Rectal smooth muscle tissue (tissue), 1 donor: ENCODE results near the gene PLEKHH2.
"Not testable (repeated sequence)": the region's sequence is repeated elsewhere in the genome, so short reads cannot be mapped to it uniquely, and the experiment has no call there.

Source experiments
- H3K27ac ChIP-seq: one replicate; pipeline ENCODE4 v1.7.0; 2013; ENCODE audit warnings: low read depth, low read length, inconsistent platforms
- H3K27me3 ChIP-seq: one replicate; pipeline ENCODE4 v1.7.0; 2013; ENCODE audit warnings: low read length; ENCODE audit not compliant: control insufficient read depth, insufficient read depth
- H3K36me3 ChIP-seq: one replicate; pipeline ENCODE4 v1.7.0; 2013; ENCODE audit warnings: low read length; ENCODE audit not compliant: control insufficient read depth, insufficient read depth
- H3K4me1 ChIP-seq: one replicate; pipeline ENCODE4 v1.7.0; 2013; ENCODE audit warnings: low read length; ENCODE audit not compliant: control insufficient read depth, insufficient read depth
- H3K4me3 ChIP-seq: one replicate; pipeline ENCODE4 v1.7.0; 2013; ENCODE audit warnings: low read length
- H3K9ac ChIP-seq: one replicate; pipeline ENCODE4 v1.7.0; 2013; ENCODE audit warnings: low read length

The PLEKHH2 gene

GRCh38 chr2:43707255-43708015, 70.4 kb downstream of the PLEKHH2 start:
- peak overlapping the region; percentile 34 for H3K27ac ChIP-seq
- peaks cover 6% of the 10 kb centered on the region for H3K4me1 ChIP-seq

GRCh38 chr2:43708178-43708577, 71.1 kb downstream of the PLEKHH2 start:
- no peak overlapping the region for H3K4me3 ChIP-seq
- peaks cover 6% of the 10 kb centered on the region for H3K4me1 ChIP-seq
- H3K27me3 ChIP-seq, result no peaks in the 10 kb centered on the region
- no peak overlapping the region for H3K9ac ChIP-seq
- peak overlapping the region; percentile 34 for H3K27ac ChIP-seq
- H3K36me3 ChIP-seq, result peaks cover 4% of the 10 kb centered on the region

More at GRCh38 chr2:43707255-43708015, 70.4 kb downstream of the PLEKHH2 start:
- H3K9ac ChIP-seq, result no peak overlapping the region
- no peak overlapping the region for H3K4me3 ChIP-seq
- H3K36me3 ChIP-seq, result peaks cover 4% of the 10 kb centered on the region
- no peaks in the 10 kb centered on the region for H3K27me3 ChIP-seq

- H3K4me3 ChIP-seq, result no peak overlapping the region
- no peaks in the 10 kb centered on the region for H3K27me3 ChIP-seq
- H3K9ac ChIP-seq, result no peak overlapping the region
- peaks cover 6% of the 10 kb centered on the region for H3K4me1 ChIP-seq
- no peak overlapping the region for H3K27ac ChIP-seq
- H3K36me3 ChIP-seq, result peaks cover 4% of the 10 kb centered on the region
Measured at GRCh38 chr2:43708891-43709290, 71.8 kb downstream of the PLEKHH2 start.

- peaks cover 6% of the 10 kb centered on the region for H3K4me1 ChIP-seq
- no peak overlapping the region for H3K9ac ChIP-seq
- H3K36me3 ChIP-seq, result peaks cover 5% of the 10 kb centered on the region
- no peak overlapping the region for H3K27ac ChIP-seq
- no peaks in the 10 kb centered on the region for H3K27me3 ChIP-seq
- no peak overlapping the region for H3K4me3 ChIP-seq
Measured at GRCh38 chr2:43710866-43711265, 73.8 kb downstream of the PLEKHH2 start.

- Histone ChIP-seq H3K4me1 (no peaks in the 10 kb centered on the region), H3K9ac (no peak overlapping the region), H3K27me3 (no peaks in the 10 kb centered on the region), H3K27ac (no peak overlapping the region), H3K4me3 (no peak overlapping the region), H3K36me3 (peaks cover 2% of the 10 kb centered on the region)
Measured at GRCh38 chr2:43714164-43714563, 77.1 kb downstream of the PLEKHH2 start.

- Histone ChIP-seq H3K4me3 (no peak overlapping the region), H3K4me1 (no peaks in the 10 kb centered on the region)
Measured at GRCh38 chr2:43715300-43716098, 78.4 kb downstream of the PLEKHH2 start.

GRCh38 chr2:43717322-43717721, 80.3 kb downstream of the PLEKHH2 start:
- Histone ChIP-seq H3K9ac (no peak overlapping the region), H3K27ac (no peak overlapping the region), H3K4me3 (no peak overlapping the region), H3K27me3 (no peaks in the 10 kb centered on the region), H3K36me3 (peaks cover 2% of the 10 kb centered on the region), H3K4me1 (no peaks in the 10 kb centered on the region)

More at GRCh38 chr2:43715300-43716098, 78.4 kb downstream of the PLEKHH2 start:
- no peaks in the 10 kb centered on the region for H3K27me3 ChIP-seq
- H3K36me3 ChIP-seq, result peaks cover 2% of the 10 kb centered on the region
- no peak overlapping the region for H3K27ac ChIP-seq
- H3K9ac ChIP-seq, result no peak overlapping the region

- no peaks in the 10 kb centered on the region for H3K27me3 ChIP-seq
- no peaks in the 10 kb centered on the region for H3K4me1 ChIP-seq
- H3K36me3 ChIP-seq, result peaks cover 2% of the 10 kb centered on the region
- H3K9ac ChIP-seq, result no peak overlapping the region
- no peak overlapping the region for H3K4me3 ChIP-seq
- H3K27ac ChIP-seq, result no peak overlapping the region
Measured at GRCh38 chr2:43718530-43719124, 81.6 kb downstream of the PLEKHH2 start.

- H3K4me3 ChIP-seq, result no peak overlapping the region
- H3K27me3 ChIP-seq, result no peaks in the 10 kb centered on the region
- no peaks in the 10 kb centered on the region for H3K36me3 ChIP-seq
- no peaks in the 10 kb centered on the region for H3K4me1 ChIP-seq
- no peak overlapping the region for H3K9ac ChIP-seq
- no peak overlapping the region for H3K27ac ChIP-seq
Measured at GRCh38 chr2:43724728-43725526, 87.9 kb downstream of the PLEKHH2 start.

GRCh38 chr2:43725711-43726246, 88.7 kb downstream of the PLEKHH2 start:
- Histone ChIP-seq H3K36me3 (no peaks in the 10 kb centered on the region), H3K4me1 (no peaks in the 10 kb centered on the region), H3K27ac (no peak overlapping the region), H3K4me3 (no peak overlapping the region), H3K9ac (no peak overlapping the region), H3K27me3 (no peaks in the 10 kb centered on the region)

GRCh38 chr2:43726961-43727633, 90.0 kb downstream of the PLEKHH2 start:
- not testable (repeated sequence) for H3K9ac ChIP-seq, H3K36me3 ChIP-seq, H3K27me3 ChIP-seq, H3K4me3 ChIP-seq, H3K4me1 ChIP-seq, H3K27ac ChIP-seq
